HCT116 (cell line): ENCODE results near the gene JCAD. TPM values are rescaled to one million over a fixed set of nuclear protein-coding genes. Genes with fewer than 3 reads are reported as not detected.
"Not testable (repeated sequence)": the region's sequence is repeated elsewhere in the genome, so short reads cannot be mapped to it uniquely, and the experiment has no call there.

ENCODE experiments used
- ATAC-seq: fragments of 200-7000 bp; cut with Tn5 transposase; 2 replicates; pipeline ENCODE4 v1.9.1; 2020; ENCODE audit warnings: mild to moderate bottlenecking, moderate library complexity
- BruUV-seq: library from RNA; stranded (reverse); fragments of 400-500 nt; replicated peaks from 2 replicates; lab custom pipeline; 2021; lab: Mats Ljungman, UMichigan
- CTCF ChIA-PET: fragments of 300-600 bp; sonication (Branson Sonifier 250); formaldehyde crosslinking; loops from one replicate; lab custom pipeline; 2021; ENCODE audit warnings: antibody characterized with exemption; lab: Charles Lee
- POLR2A ChIA-PET: fragments of 300-600, 350-600 bp; sonication (Branson Sonifier 250); formaldehyde crosslinking; loops from one replicate; lab custom pipeline; 2021; ENCODE audit warnings: antibody characterized with exemption; lab: Charles Lee
- RAD21 ChIA-PET, 2 experiments: fragments of 300-600 bp; sonication (Branson Sonifier 250); formaldehyde crosslinking; loops; one replicate each; lab custom pipeline; 2023; ENCODE audit warnings: low total read pairs in 2 of 2; ENCODE audit not compliant: uncharacterized antibody in 2 of 2, unreplicated experiment in 2 of 2, low non-redundant PET in 1 of 2; lab: Charles Lee
- DNase-seq: peaks from one replicate; pipeline ENCODE4 v3.0.0-alpha.2; 2010; ENCODE audit warnings: low read depth, low spot score
- H2AFZ ChIP-seq: fragments of 200-600 bp; shearing (Covaris generic), sonication (generic); 2 replicates; pipeline ENCODE4 v1.6.1; 2017; ENCODE audit warnings: low read depth, mixed run types, mixed read lengths, antibody characterized with exemption, low read length; ENCODE audit not compliant: poor library complexity, severe bottlenecking
- H3K27ac ChIP-seq: 2 replicates; pipeline ENCODE4 v1.5.1; 2012; ENCODE audit warnings: low read depth, low read length
- H3K27me3 ChIP-seq: fragments of 200-600 bp; sonication (generic); 2 replicates; pipeline ENCODE4 v1.6.1; 2016; ENCODE audit warnings: mixed run types, low read length, mixed read lengths; ENCODE audit not compliant: insufficient read depth
- H3K36me3 ChIP-seq, 2 experiments: fragments of 200-500 bp in 1 of 2; fragments of 200-600 bp in 1 of 2; sonication (Bioruptor generic) in 1 of 2; sonication (generic) in 1 of 2; 2 replicates each; pipeline versions ENCODE4 v1.5.1 to v1.6.1; 2014 to 2016; ENCODE audit warnings: low read length in 2 of 2, inconsistent platforms in 1 of 2, mixed read lengths in 1 of 2, mixed run types in 1 of 2; ENCODE audit not compliant: insufficient read depth in 2 of 2, control insufficient read depth in 1 of 2
- H3K4me1 ChIP-seq, 2 experiments: fragments of 200-600 bp in 1 of 2; sonication (generic) in 1 of 2; 2 replicates each; pipeline versions ENCODE4 v1.5.1 to v1.6.1; 2012 to 2017; ENCODE audit warnings: low read length in 2 of 2, inconsistent platforms in 1 of 2, mild to moderate bottlenecking in 1 of 2, mixed read lengths in 1 of 2, mixed run types in 1 of 2, moderate library complexity in 1 of 2; ENCODE audit not compliant: insufficient read depth in 2 of 2, control insufficient read depth in 1 of 2
- H3K4me2 ChIP-seq: fragments of 200-600 bp; sonication (generic); 2 replicates; pipeline ENCODE4 v1.6.1; 2017; ENCODE audit warnings: mixed run types, low read length, mixed read lengths
- H3K4me3 ChIP-seq, 2 experiments: fragments of 200-600 bp in 1 of 2; sonication (generic) in 1 of 2; replicated peaks in 1 of 2; 2 replicates each; pipeline ENCODE4 v1.5.1; 2011 to 2016; ENCODE audit warnings: low read length in 2 of 2, control low read depth in 1 of 2, low read depth in 1 of 2, mild to moderate bottlenecking in 1 of 2, mixed read lengths in 1 of 2, mixed run types in 1 of 2
- H3K79me2 ChIP-seq: fragments of 200-600 bp; sonication (generic); 2 replicates; pipeline ENCODE4 v1.6.1; 2017; ENCODE audit warnings: mild to moderate bottlenecking, mixed run types, low read length, moderate library complexity, mixed read lengths; ENCODE audit not compliant: insufficient read depth
- H3K9ac ChIP-seq: fragments of 200-600 bp; sonication (generic); 2 replicates; pipeline ENCODE4 v1.6.1; 2016; ENCODE audit warnings: low read length, mixed read lengths
- H3K9me2 ChIP-seq: fragments of 200-600 bp; sonication (generic), shearing (Covaris generic); 2 replicates; pipeline ENCODE4 v1.6.1; 2017; ENCODE audit warnings: mixed run types, mild to moderate bottlenecking, moderate library complexity; ENCODE audit not compliant: insufficient read depth
- H3K9me3 ChIP-seq, 2 experiments: fragments of 200-500 bp in 1 of 2; fragments of 200-600 bp in 1 of 2; sonication (Bioruptor generic) in 1 of 2; sonication (generic) in 1 of 2; 2 replicates each; pipeline ENCODE4 v1.6.1; 2014 to 2017; ENCODE audit warnings: low read length in 2 of 2, mixed read lengths in 2 of 2, inconsistent platforms in 1 of 2, low read depth in 1 of 2, mild to moderate bottlenecking in 1 of 2, mixed run types in 1 of 2, moderate library complexity in 1 of 2; ENCODE audit not compliant: control insufficient read depth in 1 of 2, insufficient read depth in 1 of 2
- H4K20me1 ChIP-seq: fragments of 200-600 bp; sonication (generic), shearing (Covaris generic); 2 replicates; pipeline ENCODE4 v1.6.1; 2017; ENCODE audit warnings: mixed run types, mild to moderate bottlenecking, moderate library complexity; ENCODE audit not compliant: insufficient read depth
- CBX3 ChIP-seq: IDR thresholded peaks from 2 replicates; pipeline ENCODE4 v1.6.1; 2012; ENCODE audit warnings: low read depth
- CEBPB ChIP-seq: IDR thresholded peaks from 2 replicates; pipeline ENCODE4 v1.6.1; 2012; ENCODE audit warnings: low read depth
- EGR1 ChIP-seq: IDR thresholded peaks from 2 replicates; pipeline ENCODE4 v1.6.1; 2012; ENCODE audit warnings: low read depth
- ELF1 ChIP-seq: IDR thresholded peaks from 2 replicates; pipeline ENCODE4 v1.6.1; 2012; ENCODE audit warnings: low read depth, borderline replicate concordance
- EZH2 ChIP-seq: fragments of 200-600 bp; sonication (generic); IDR thresholded peaks from 2 replicates; pipeline ENCODE4 v1.6.1; 2017; ENCODE audit warnings: antibody characterized with exemption, mixed run types
- EZH2phosphoT487 ChIP-seq: fragments of 200-600 bp; IDR thresholded peaks from 2 replicates; pipeline ENCODE4 v1.6.1; 2018; ENCODE audit warnings: antibody characterized with exemption, borderline replicate concordance
- FOSL1 ChIP-seq: IDR thresholded peaks from 2 replicates; pipeline ENCODE4 v1.6.1; 2012; ENCODE audit warnings: low read depth
- POLR2AphosphoS5 ChIP-seq: IDR thresholded peaks from 2 replicates; pipeline ENCODE4 v1.6.1; 2011; ENCODE audit warnings: mild to moderate bottlenecking, low read depth, low read length, moderate library complexity
- RAD21 ChIP-seq: IDR thresholded peaks from 2 replicates; pipeline ENCODE4 v1.6.1; 2012; ENCODE audit warnings: low read depth, mild to moderate bottlenecking
- SIN3A ChIP-seq: IDR thresholded peaks from 2 replicates; pipeline ENCODE4 v1.6.1; 2012; ENCODE audit warnings: low read depth
- SP1 ChIP-seq: IDR thresholded peaks from 2 replicates; pipeline ENCODE4 v1.6.1; 2012; ENCODE audit warnings: low read depth
- SRF ChIP-seq: IDR thresholded peaks from 2 replicates; pipeline ENCODE4 v1.6.1; 2012; ENCODE audit warnings: low read depth
- TCF7L2 ChIP-seq: IDR thresholded peaks from 2 replicates; pipeline ENCODE4 v1.7.0; 2011; ENCODE audit warnings: borderline replicate concordance, inconsistent platforms; ENCODE audit not compliant: insufficient read depth, insufficient read length; ENCODE audit errors: extremely low read depth
- YY1 ChIP-seq: IDR thresholded peaks from 2 replicates; pipeline ENCODE4 v1.6.1; 2011; ENCODE audit warnings: low read length, low read depth, moderate library complexity, mild to moderate bottlenecking; ENCODE audit not compliant: insufficient replicate concordance; ENCODE audit errors: extremely low read depth
- ZFX ChIP-seq: fragments of 450-650 bp; IDR thresholded peaks from 2 replicates; pipeline ENCODE4 v1.6.1; 2017
- ZNF274 ChIP-seq: fragments of 200-500 bp; sonication (Bioruptor generic); IDR thresholded peaks from 2 replicates; pipeline ENCODE4 v1.6.1; 2014; ENCODE audit warnings: mild to moderate bottlenecking, low read depth, low read length, inconsistent platforms
- intact Hi-C: fragments of 100-400 bp; cut with micrococcal nuclease; formaldehyde crosslinking; loops from 2 replicates; pipeline ENCODE4 v1.10.0; 2022
- total RNA-seq: library from RNA; stranded (reverse); gene quantifications from one replicate; pipeline ENCODE4 v1.2.1, GENCODE V29; 2021; ENCODE audit not compliant: unreplicated experiment
- TF ChIP-seq, protein P1 (sequence below): IDR thresholded peaks from 2 replicates; pipeline ENCODE4 v1.6.1; 2012
- TF ChIP-seq, protein P2 (sequence below): IDR thresholded peaks from 2 replicates; pipeline ENCODE4 v1.6.1; 2011; ENCODE audit warnings: mild to moderate bottlenecking, low read length, moderate library complexity; ENCODE audit not compliant: insufficient replicate concordance; ENCODE audit errors: extremely low read depth
- TF ChIP-seq, protein P3 (sequence below): IDR thresholded peaks from 2 replicates; pipeline ENCODE4 v1.6.1; 2012

Gene JCAD
- total RNA-seq, 1 experiment from 2014 or later, result 17.5 TPM

DNA sequence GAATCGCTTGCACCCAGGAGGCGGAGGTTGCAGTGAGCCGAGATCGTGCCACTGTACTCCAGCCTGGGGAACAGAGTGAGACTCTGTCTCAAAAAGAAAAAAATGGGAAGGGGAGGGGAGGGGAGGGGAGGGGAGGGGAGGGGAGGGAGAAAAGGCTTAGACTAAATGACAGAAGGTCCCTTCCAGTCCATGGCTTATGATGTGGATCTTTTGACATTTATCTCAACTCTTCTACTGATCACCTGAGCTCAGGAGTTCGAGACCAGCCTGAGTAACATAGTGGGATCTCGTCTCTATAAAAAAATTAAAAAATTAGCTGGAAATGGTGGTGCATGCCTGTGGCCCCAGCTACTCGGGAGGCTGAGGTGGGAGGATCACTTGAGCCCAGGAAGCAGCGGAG lies 34.0 kb downstream of the JCAD start:
- H3K79me2 ChIP-seq, H3K4me3 ChIP-seq, H3K9ac ChIP-seq, H3K27ac ChIP-seq, DNase-seq, H3K9me2 ChIP-seq, BruUV-seq, H4K20me1 ChIP-seq, RAD21 ChIA-PET, POLR2A ChIA-PET, H3K4me1 ChIP-seq, H3K9me3 ChIP-seq, H3K27me3 ChIP-seq, intact Hi-C loops, CTCF ChIA-PET, ATAC-seq, H3K4me2 ChIP-seq, H2AFZ ChIP-seq: not testable (repeated sequence)
- H3K36me3 ChIP-seq, result peaks cover 0 to 12% of the 10 kb centered on the region in 2 experiments; a peak in 2 of 4 replicates

DNA sequence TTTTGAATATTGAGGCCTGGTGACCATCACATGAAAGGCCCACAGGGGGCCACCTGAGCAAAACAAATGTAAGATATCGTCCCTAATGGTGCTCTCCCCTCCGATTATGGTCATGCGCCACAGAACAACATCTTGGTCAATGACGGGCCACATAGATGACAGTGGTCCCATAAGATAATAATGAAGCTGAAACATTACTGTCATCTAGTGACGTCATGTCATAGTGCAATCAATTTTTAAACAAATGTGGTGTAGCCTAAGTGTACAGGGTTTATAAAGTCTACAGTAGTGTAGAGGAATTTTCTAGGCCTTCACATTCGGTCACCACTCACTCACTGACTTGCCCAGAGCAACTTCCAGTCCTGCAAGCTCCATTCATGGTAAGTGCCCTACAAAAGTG lies 36.8 kb downstream of the JCAD start:
- H4K20me1 ChIP-seq, result no peaks in the 10 kb centered on the region
- H3K36me3 ChIP-seq, result 0 out of 4 replicates have a peak, but pooled peaks cover 0 to 3% of the 10 kb centered on the region in 2 experiments
- H3K9ac ChIP-seq, result no peak overlapping the region
- DNase-seq, result no peak
- no peaks in the 10 kb centered on the region for H3K9me3 ChIP-seq
- intact Hi-C loops, result no loop called here
- no peaks in the 10 kb centered on the region for H3K27me3 ChIP-seq
- ChIA-PET RAD21 (no interaction called here), CTCF (no interaction called here), POLR2A (no interaction called here)
- no peak overlapping the region for H2AFZ ChIP-seq
- no peak for ATAC-seq
- no peaks in the 10 kb centered on the region for H3K4me1 ChIP-seq
- H3K79me2 ChIP-seq, result no peaks in the 10 kb centered on the region
- no peak overlapping the region for H3K4me2 ChIP-seq
- no TSS peak for BruUV-seq
- no peak overlapping the region for H3K27ac ChIP-seq
- no peak overlapping the region for H3K4me3 ChIP-seq
- H3K9me2 ChIP-seq, result no peaks in the 10 kb centered on the region
- no peak for TF ChIP-seq EZH2phosphoT487
- TF ChIP-seq RAD21, result no peak
- no peak for TF ChIP-seq SIN3A
- TF ChIP-seq, protein P1, sequence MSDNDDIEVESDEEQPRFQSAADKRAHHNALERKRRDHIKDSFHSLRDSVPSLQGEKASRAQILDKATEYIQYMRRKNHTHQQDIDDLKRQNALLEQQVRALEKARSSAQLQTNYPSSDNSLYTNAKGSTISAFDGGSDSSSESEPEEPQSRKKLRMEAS, result no peak
- TF ChIP-seq POLR2AphosphoS5, result no peak
- TF ChIP-seq TCF7L2, result no peak
- no peak for TF ChIP-seq SP1
- TF ChIP-seq EGR1, result no peak
- TF ChIP-seq CEBPB, result no peak
- TF ChIP-seq ZNF274, result no peak
- TF ChIP-seq, protein P2, sequence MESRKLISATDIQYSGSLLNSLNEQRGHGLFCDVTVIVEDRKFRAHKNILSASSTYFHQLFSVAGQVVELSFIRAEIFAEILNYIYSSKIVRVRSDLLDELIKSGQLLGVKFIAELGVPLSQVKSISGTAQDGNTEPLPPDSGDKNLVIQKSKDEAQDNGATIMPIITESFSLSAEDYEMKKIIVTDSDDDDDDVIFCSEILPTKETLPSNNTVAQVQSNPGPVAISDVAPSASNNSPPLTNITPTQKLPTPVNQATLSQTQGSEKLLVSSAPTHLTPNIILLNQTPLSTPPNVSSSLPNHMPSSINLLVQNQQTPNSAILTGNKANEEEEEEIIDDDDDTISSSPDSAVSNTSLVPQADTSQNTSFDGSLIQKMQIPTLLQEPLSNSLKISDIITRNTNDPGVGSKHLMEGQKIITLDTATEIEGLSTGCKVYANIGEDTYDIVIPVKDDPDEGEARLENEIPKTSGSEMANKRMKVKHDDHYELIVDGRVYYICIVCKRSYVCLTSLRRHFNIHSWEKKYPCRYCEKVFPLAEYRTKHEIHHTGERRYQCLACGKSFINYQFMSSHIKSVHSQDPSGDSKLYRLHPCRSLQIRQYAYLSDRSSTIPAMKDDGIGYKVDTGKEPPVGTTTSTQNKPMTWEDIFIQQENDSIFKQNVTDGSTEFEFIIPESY, result no peak
- no peak for TF ChIP-seq YY1
- no peak for TF ChIP-seq FOSL1
- TF ChIP-seq EZH2, result no peak
- no peak for TF ChIP-seq ZFX
- TF ChIP-seq, protein P3, sequence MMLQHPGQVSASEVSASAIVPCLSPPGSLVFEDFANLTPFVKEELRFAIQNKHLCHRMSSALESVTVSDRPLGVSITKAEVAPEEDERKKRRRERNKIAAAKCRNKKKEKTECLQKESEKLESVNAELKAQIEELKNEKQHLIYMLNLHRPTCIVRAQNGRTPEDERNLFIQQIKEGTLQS, result no peak
- TF ChIP-seq ELF1, result no peak
- no peak for TF ChIP-seq CBX3
- TF ChIP-seq SRF, result no peak
